ENCODE data around the gene SHISA9.

GRCh38 chr16:12917653-12918052 is 16.3 kb downstream of the SHISA9 start:
- TF ChIP-seq CTCF (IDR thresholded peaks at IDR 0.05; ENCODE audit: low read length) (no peak), EZH2 (IDR thresholded peaks at IDR 0.05; ENCODE audit: borderline replicate concordance, low read length) (no peak)

Data from OCI-LY1 (cell line).